Ovary (tissue), 3 donors: ENCODE data around the gene PRDM16.

Experiments used
- CTCF ChIP-seq, 3 donors: fragments of 450-650 bp in 2 of 3; fragments of 200-600 bp in 1 of 3; IDR thresholded peaks; one replicate each; pipeline versions ENCODE4 v1.5.1 to v1.8.0; 2016 to 2022; ENCODE audit warnings: antibody characterized with exemption in 3 of 3, mild to moderate bottlenecking in 1 of 3
- POLR2A ChIP-seq: fragments of 450-650 bp; IDR thresholded peaks from one replicate; pipeline ENCODE4 v1.6.1; 2017; ENCODE audit warnings: antibody characterized with exemption, mild to moderate bottlenecking, moderate library complexity
- donor health status: DM: no; HTN: no; CAD: no.

- TF ChIP-seq CTCF (IDR thresholded peaks at IDR 0.05): no peak
- TF ChIP-seq POLR2A: no peak
Observed at GRCh38 chr1:3465091-3465934, 396.3 kb downstream of the PRDM16 start.
